Head of caudate nucleus (tissue), 42 donors: ENCODE data around the gene NMBR.
"Not testable (repeated sequence)": the region's sequence is repeated elsewhere in the genome, so short reads cannot be mapped to it uniquely, and the experiment has no call there.

Source experiments
- DNase-seq, 42 donors: peaks; one replicate each; pipeline versions ENCODE4 v3.0.0 to v3.0.0-alpha.2; 2020 to 2021; ENCODE audit warnings: mixed read lengths in 7 of 42
- intact Hi-C: fragments of 100-400 bp; cut with DNase I; formaldehyde crosslinking; loops from one replicate; pipeline ENCODE4 v1.15.0; 2022

NMBR gene

DNA sequence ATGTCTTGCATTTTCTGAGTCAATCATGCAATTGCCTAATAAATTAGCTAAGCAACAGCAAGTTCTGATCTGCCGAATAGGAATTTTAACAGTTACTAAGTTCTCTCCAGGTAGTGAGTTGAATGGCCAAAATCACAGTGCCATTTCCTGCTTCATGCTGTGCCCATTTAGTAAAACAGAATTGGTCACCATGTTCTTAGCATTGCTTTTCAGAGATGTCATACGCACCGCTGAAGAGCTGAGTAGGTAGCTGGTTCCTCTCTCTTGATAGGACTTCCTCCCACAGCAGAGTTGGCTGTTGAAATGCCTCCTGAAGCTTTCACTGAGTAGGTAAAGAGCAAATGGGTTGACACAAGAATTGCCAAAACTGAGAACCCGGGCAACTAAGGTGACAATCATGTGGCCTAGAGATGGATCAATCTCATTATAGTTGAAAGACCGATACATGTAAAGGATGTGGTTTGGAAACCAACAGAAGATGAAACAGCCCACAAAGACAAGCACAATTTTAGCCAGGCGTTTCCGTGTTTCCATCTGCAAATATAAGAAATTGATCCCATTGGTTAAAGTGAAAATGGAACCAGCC, 71.3 kb downstream of the NMBR start:
- no peak for DNase-seq
- intact Hi-C loops = no loop called here

GRCh38 chr6:142074516-142074915, 72.4 kb downstream of the NMBR start:
- DNase-seq = no peak
- intact Hi-C loops = no loop called here

DNA sequence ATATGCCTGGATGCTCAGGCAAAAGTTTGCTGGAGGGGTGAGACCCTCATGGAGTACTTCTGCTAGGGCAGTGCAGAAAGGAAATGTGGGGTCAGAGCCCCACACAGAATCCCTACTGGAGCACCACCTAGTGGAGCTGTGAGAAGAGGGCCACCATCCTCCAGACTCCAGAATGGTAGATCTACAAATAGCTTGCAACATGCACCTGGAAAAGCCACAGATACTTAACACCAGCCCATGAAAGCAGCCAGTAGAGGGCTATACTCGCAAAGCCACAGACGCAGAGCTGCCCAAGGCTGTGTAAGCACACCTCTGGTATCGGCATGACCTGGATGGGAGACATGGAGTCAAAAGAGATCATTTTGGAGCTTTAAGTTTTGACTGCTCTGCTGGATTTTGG, 74.9 kb downstream of the NMBR start:
- DNase-seq = no peak
- intact Hi-C loops = no loop called here

DNA sequence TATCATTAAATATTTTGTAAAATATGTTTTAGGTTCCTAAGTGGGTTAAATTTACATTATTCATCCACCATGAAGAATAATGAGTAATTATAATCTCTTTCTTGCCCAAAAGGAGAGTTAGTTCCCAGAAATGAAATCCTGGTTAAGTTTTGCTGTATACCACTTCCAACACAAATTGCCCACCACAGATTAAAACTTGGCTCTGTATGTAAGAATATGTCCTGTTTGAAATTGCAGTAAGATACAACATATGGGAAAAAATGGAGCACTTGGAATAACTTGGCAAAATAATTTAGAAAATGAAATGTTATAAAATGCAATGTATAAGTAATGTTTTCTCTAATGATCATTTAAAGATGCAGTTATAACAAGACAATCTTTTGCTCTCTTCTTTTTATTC, 78.5 kb downstream of the NMBR start:
- intact Hi-C loops = no loop called here
- DNase-seq = no peak

DNA sequence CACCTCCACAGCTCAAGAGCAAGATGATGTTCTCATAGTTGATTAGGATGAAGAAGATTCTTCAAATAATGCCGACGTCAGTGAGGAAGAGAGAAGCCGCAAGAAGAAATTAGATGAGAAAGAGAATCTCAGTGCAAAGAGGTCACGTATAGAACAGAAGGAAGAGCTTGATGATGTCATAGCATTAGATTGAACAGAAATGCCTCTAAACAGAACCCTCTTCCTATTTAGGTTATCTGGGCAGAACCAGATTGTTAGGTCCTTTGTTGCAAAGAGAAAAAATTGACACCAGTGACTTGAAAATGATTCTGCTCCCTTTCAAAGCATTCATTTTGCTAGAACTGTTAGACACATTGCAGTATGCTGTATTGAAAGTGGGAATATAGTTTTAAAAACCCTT, 84.1 kb downstream of the NMBR start:
- DNase-seq, intact Hi-C loops: not testable (repeated sequence)

GRCh38 chr6:142058551-142059290, 88.2 kb downstream of the NMBR start:
- intact Hi-C loops = no loop called here
- no peak for DNase-seq

- DNase-seq = no peak
- intact Hi-C loops = no loop called here
These were observed 91.7 kb downstream of the NMBR start for GRCh38 chr6:142055219-142055618.

- DNase-seq = no peak
- intact Hi-C loops = no loop called here
These were observed 95.5 kb downstream of the NMBR start for GRCh38 chr6:142051404-142051803.

DNA sequence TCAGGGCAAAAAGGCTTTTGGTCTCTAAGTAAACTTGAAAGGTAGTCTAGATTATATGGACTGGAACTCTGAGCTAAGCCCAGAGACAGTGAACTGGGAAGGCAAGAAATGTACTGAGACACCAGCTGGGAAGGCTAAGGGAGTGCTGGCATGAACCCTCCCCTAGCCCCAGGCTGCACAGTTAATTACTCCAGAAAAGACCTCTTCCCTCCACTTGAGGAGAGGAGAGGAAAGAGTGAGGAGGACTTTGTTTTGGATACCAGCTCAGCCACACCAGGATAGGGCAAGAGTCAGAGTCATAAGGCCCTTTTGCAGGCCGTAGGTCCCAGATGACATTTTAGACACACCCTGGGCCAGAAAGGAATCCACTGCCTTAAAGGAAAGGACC, 98.3 kb downstream of the NMBR start:
- no peak for DNase-seq
- intact Hi-C loops = no loop called here

DNA sequence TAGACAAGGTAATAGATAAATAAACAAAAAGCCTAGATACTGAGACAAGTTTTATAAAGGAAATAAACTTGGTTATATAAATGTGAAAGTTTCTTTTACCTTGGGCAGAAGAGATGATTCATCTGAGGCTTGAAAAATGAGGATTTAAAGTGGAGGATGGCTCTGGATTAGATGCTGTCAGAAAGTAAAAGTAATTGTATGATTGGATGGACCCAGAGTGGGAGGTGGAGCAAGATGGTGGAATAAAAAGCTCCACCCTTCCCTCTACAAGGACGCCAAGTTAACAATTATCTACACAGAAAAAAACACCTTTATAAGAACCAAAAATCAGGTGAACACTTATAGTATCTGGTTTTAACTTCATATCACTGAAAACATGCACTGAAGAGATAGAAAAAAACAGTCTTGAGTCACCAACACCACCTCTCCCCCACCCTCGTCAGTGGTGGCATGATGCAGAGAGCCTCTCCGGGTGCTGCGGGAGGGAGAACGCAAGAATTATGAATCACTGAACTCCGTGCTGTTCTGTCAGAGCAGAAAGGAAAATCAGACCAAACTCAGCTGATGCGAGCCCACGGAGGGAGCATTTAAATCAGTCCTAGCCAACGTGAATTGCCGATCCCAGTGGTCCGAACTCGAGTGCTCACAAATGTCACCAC, 98.9 kb downstream of the NMBR start:
- no peak for DNase-seq
- intact Hi-C loops = no loop called here

GRCh38 chr6:142045380-142046278, 101.3 kb downstream of the NMBR start:
- no peak for DNase-seq
- intact Hi-C loops = no loop called here

GRCh38 chr6:142035890-142036289, 111.0 kb downstream of the NMBR start:
- intact Hi-C loops = no loop called here
- DNase-seq = no peak

- no peak for DNase-seq
- intact Hi-C loops = no loop called here
These were observed 115.9 kb downstream of the NMBR start for GRCh38 chr6:142031035-142031434.

DNA sequence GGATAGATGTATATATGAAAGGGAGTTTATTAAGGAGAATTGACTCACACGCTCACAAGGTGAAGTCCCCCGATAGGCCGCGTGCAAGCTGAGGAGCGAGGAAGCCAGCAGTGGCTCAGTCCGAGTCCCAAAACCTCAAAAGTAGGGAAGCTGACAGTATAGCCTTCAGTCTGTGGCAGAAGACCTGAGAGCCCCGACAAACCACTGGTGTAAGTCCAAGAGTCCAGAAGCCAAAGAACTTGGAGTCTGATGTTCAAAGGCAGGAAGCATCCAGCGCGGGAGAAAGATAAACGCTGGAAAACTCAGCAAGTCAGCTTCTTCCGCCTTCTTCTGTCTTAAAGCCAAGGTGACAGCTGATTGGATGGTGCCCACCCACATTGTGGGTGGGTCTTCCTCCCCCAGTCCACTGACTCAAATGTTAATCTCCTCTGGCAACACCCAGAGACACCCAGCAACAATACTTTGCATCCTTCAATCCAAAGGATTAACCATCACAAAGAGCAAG, 116.8 kb downstream of the NMBR start:
- intact Hi-C loops = no loop called here
- DNase-seq = no peak

- intact Hi-C loops = no loop called here
- DNase-seq = no peak
These were observed 118.4 kb downstream of the NMBR start for GRCh38 chr6:142028527-142028926.

GRCh38 chr6:142027804-142028203, 119.1 kb downstream of the NMBR start:
- intact Hi-C loops, DNase-seq: not testable (repeated sequence)

- intact Hi-C loops = no loop called here
These were observed 119.8 kb downstream of the NMBR start for GRCh38 chr6:142027074-142027473.

GRCh38 chr6:142026471-142026870, 120.5 kb downstream of the NMBR start:
- DNase-seq = no peak
- intact Hi-C loops = no loop called here

More at GRCh38 chr6:142027074-142027473, 119.8 kb downstream of the NMBR start:
- DNase-seq = no peak
